GM12801 (cell line): ENCODE measurements around the gene ME3.

Source experiments
- TF ChIP-seq, protein P1 (sequence below): IDR thresholded peaks from one replicate; pipeline ENCODE4 v1.5.1; 2011; ENCODE audit warnings: control low read depth; ENCODE audit not compliant: insufficient read length; ENCODE audit errors: extremely low read depth

ME3 gene

DNA sequence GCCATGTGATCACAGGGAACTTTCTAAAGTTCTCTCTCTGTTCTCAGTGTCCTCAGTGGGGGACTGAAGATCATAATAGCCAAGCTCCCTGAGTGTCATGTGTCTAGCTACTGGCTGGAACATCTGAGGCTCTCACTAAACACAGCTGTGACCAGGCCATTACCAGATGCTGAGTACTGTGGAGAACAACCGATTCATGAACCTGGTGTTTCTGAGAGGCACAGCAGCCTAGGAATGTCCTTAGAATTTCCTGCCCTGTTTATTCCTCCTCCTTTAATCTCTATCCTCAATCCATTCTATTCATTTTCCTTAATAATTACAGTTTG is 93.0 kb downstream of the ME3 start:
- TF ChIP-seq, protein P1, sequence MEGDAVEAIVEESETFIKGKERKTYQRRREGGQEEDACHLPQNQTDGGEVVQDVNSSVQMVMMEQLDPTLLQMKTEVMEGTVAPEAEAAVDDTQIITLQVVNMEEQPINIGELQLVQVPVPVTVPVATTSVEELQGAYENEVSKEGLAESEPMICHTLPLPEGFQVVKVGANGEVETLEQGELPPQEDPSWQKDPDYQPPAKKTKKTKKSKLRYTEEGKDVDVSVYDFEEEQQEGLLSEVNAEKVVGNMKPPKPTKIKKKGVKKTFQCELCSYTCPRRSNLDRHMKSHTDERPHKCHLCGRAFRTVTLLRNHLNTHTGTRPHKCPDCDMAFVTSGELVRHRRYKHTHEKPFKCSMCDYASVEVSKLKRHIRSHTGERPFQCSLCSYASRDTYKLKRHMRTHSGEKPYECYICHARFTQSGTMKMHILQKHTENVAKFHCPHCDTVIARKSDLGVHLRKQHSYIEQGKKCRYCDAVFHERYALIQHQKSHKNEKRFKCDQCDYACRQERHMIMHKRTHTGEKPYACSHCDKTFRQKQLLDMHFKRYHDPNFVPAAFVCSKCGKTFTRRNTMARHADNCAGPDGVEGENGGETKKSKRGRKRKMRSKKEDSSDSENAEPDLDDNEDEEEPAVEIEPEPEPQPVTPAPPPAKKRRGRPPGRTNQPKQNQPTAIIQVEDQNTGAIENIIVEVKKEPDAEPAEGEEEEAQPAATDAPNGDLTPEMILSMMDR, result no peak

- TF ChIP-seq, protein P1, result no peak
These were observed 93.5 kb downstream of the ME3 start for GRCh38 chr11:86578727-86579405.

GRCh38 chr11:86577644-86578636 is 94.5 kb downstream of the ME3 start:
- TF ChIP-seq, protein P1, result no peak

DNA sequence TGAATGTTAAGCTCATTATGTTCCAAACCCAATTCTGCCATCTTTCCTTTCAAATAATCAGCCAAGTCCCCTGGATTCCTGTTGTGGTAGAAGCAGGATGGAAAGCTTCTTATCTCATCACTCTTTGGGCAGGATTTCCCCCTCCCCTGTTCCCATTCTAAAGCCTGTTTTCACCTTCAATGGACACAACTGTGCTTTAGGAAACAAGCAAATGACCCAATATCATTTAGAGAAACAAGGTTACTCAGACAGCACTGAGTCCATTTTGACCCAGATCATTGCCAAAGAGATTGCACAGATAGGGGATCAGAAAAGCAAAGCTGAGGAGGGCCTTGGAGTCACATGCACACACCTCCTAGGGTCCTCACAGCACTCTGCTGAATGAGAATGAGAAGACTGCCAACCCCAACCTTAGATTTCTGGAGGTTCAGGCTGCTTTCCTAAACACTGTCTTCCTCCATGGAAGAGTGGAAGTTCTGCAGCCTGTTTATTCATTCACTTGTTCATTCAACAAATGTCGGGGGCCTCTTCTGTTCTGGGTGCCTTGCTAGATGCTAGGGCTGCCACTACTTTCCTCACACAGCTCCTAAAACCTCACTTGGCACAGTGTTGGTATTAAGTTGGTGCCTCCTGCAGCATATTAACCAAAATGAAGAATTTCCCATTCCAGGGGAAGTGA is 95.3 kb downstream of the ME3 start:
- TF ChIP-seq, protein P1, result no peak

GRCh38 chr11:86575927-86576326 is 96.5 kb downstream of the ME3 start:
- TF ChIP-seq, protein P1, result no peak

DNA sequence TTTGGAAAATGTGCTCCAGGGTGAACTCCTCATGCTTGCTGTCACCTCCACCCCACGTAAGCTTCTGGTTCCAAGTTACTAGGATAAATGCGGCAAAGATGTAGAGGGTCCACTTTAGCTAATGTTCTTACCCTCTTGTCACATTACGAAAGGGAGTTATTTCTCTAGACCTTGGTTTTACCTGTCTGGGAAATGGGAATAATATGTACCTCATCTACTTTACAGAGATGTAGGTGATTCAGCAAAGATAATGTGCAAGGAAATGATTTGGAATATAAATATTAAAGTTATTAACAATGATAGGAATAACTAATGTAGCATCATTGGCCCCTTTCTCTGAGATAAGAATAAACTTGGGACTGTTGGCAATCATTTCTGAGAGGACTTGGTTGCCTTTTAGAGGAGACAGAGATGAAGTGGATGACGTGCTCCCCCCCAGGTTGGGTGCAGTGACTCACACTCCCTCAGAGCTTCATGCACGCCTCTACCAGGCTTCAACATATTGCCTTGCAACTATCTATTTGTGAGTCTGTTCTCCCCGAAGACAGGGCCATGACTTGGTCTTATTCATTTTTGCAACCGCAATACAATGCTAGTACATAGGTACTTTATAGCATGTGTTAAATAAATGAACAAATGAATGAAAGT is 97.1 kb downstream of the ME3 start:
- TF ChIP-seq, protein P1, result no peak
